ENCODE data around the gene GLI3. TPM values are rescaled to one million over a fixed set of nuclear protein-coding genes. Genes with fewer than 3 reads are reported as not detected.
A peak's percentile ranks its signal among the peaks of the same experiment; 100 is the strongest.

GLI3 gene
- total RNA-seq, 1 donor from 2014 or later, result 5.5 TPM

GRCh38 chr7:42233171-42233570, 3.8 kb downstream of the GLI3 start:
- intact Hi-C loops (cut with micrococcal nuclease), result no loop called here
- Histone ChIP-seq H3K9me3 (replicated peaks) (no peaks in the 10 kb centered on the region), H3K27ac (replicated peaks) (no peak overlapping the region), H3K4me1 (peaks cover 35% of the 10 kb centered on the region), H3K36me3 (no peaks in the 10 kb centered on the region), H3K4me3 (no peak overlapping the region), H3K27me3 (ENCODE audit: low read depth) (peaks cover 14% of the 10 kb centered on the region)
- no peak for DNase-seq
- no peak for TF ChIP-seq CTCF (IDR thresholded peaks at IDR 0.05; ENCODE audit: borderline replicate concordance)

GRCh38 chr7:42232275-42232674, 4.7 kb downstream of the GLI3 start:
- H3K36me3 ChIP-seq, result no peaks in the 10 kb centered on the region
- H3K27ac ChIP-seq (replicated peaks), result no peak overlapping the region
- no peak overlapping the region for H3K4me3 ChIP-seq
- peaks cover 40% of the 10 kb centered on the region for H3K4me1 ChIP-seq
- no peak for TF ChIP-seq CTCF (IDR thresholded peaks at IDR 0.05; ENCODE audit: borderline replicate concordance)
- peaks cover 23% of the 10 kb centered on the region for H3K27me3 ChIP-seq (ENCODE audit: low read depth)
- intact Hi-C loops (cut with micrococcal nuclease), result no loop called here
- DNase-seq, result no peak
- no peaks in the 10 kb centered on the region for H3K9me3 ChIP-seq (replicated peaks)

GRCh38 chr7:42231043-42231787, 5.8 kb downstream of the GLI3 start:
- H3K27me3 ChIP-seq (ENCODE audit: low read depth), result peaks cover 23% of the 10 kb centered on the region
- H3K4me1 ChIP-seq, result peaks cover 35% of the 10 kb centered on the region

GRCh38 chr7:42227936-42228591, 8.9 kb downstream of the GLI3 start:
- TF ChIP-seq CTCF (IDR thresholded peaks at IDR 0.05; ENCODE audit: borderline replicate concordance), result no peak

More at GRCh38 chr7:42231043-42231787, 5.8 kb downstream of the GLI3 start:
- H3K36me3 ChIP-seq, result no peaks in the 10 kb centered on the region
- no peak for TF ChIP-seq CTCF (IDR thresholded peaks at IDR 0.05; ENCODE audit: borderline replicate concordance)
- DNase-seq, result no peak
- H3K9me3 ChIP-seq (replicated peaks), result no peaks in the 10 kb centered on the region
- H3K27ac ChIP-seq (replicated peaks), result no peak overlapping the region
- intact Hi-C loops (cut with micrococcal nuclease), result no loop called here
- no peak overlapping the region for H3K4me3 ChIP-seq

GRCh38 chr7:42227541-42227935, 9.5 kb downstream of the GLI3 start:
- peaks cover 15% of the 10 kb centered on the region for H3K27me3 ChIP-seq (ENCODE audit: low read depth)
- no peak for DNase-seq
- intact Hi-C loops (cut with micrococcal nuclease), result no loop called here

More at GRCh38 chr7:42227936-42228591, 8.9 kb downstream of the GLI3 start:
- Histone ChIP-seq H3K4me3 (peak overlapping the region; percentile 57), H3K27ac (replicated peaks) (no peak overlapping the region), H3K27me3 (ENCODE audit: low read depth) (peaks cover 15% of the 10 kb centered on the region), H3K36me3 (no peaks in the 10 kb centered on the region), H3K4me1 (peaks cover 17% of the 10 kb centered on the region), H3K9me3 (replicated peaks) (no peaks in the 10 kb centered on the region)
- peak; percentile 36 for DNase-seq
- intact Hi-C loops (cut with micrococcal nuclease), result no loop called here

More at GRCh38 chr7:42227541-42227935, 9.5 kb downstream of the GLI3 start:
- H3K4me1 ChIP-seq, result peaks cover 17% of the 10 kb centered on the region
- H3K9me3 ChIP-seq (replicated peaks), result no peaks in the 10 kb centered on the region
- no peak overlapping the region for H3K27ac ChIP-seq (replicated peaks)
- TF ChIP-seq CTCF (IDR thresholded peaks at IDR 0.05; ENCODE audit: borderline replicate concordance), result no peak
- peak overlapping the region; percentile 57 for H3K4me3 ChIP-seq
- no peaks in the 10 kb centered on the region for H3K36me3 ChIP-seq

Measured in left ventricle myocardium inferior (tissue), 1 donor.